ENCODE data around the gene VANGL1.

- TF ChIP-seq POLR2AphosphoS5 (IDR thresholded peaks at IDR 0.05) (no peak), CTCF (IDR thresholded peaks at IDR 0.05) (no peak)
Observed at GRCh38 chr1:115723756-115724155, 82.0 kb downstream of the VANGL1 start.

Data from prostate gland (tissue), 2 donors.